NCI-H128 (cell line): ENCODE results near the gene GPR37L1.
"Not testable (repeated sequence)": the region's sequence is repeated elsewhere in the genome, so short reads cannot be mapped to it uniquely, and the experiment has no call there.

Source experiments
- DNase-seq: peaks from one replicate; lab custom pipeline; 2025; ENCODE audit not compliant: unreplicated experiment; lab: John Stamatoyannopoulos, UW

GPR37L1 gene

DNA sequence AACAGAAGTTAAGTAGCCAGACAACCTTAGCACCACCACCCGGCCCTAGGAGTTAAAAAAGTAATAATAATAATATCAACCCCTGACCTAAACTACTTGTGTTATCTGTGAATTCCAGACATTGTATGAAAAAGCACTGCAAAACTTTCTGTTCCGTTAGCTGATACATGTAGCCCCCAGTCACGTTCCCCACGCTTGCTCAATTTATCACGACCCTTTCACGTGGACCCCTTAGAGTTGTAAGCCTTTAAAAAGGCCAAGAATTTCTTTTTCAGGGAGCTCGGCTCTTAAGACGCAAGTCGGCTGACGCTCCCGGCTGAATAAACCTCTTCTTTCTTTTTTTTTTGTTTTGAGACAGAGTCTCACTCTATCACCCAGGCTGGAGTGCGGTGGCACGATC lies 44.3 kb downstream of the GPR37L1 start:
- DNase-seq: not testable (repeated sequence)

DNA sequence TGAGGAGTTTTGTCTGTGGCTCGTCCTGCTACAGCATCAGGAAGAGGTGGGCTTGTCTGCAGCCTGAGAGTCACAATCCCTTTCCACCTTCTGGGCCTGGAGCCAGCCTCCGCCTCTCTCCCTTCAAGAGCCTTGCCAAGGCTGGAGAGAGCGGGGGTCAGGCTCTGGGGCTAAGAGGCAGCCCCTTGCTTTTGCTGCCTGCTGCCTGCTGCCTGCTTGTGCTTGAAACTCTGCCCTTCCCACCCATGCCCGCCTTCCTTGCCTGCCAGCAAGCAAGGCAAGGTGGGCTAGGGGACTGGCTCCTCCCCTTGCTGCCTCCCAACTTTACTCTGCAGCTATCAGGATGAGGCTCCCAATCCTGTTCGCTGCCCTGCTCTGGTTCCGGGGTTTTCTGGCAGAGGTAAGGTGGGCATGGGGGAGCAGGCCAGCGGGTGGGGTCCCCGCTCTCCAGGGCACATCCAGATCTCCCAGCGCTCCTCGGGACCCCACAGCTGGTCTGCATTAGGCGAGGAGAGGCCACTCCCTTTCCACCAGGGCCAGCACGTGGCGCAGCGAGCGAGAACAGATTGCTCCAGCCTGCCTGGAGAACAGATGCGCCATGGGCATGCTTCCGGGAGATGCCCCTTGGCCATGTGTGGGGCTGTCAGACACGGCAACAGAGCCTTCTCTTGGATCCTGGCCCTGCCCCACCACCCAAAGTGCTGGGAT lies 45.1 kb downstream of the GPR37L1 start:
- DNase-seq: no peak

DNA sequence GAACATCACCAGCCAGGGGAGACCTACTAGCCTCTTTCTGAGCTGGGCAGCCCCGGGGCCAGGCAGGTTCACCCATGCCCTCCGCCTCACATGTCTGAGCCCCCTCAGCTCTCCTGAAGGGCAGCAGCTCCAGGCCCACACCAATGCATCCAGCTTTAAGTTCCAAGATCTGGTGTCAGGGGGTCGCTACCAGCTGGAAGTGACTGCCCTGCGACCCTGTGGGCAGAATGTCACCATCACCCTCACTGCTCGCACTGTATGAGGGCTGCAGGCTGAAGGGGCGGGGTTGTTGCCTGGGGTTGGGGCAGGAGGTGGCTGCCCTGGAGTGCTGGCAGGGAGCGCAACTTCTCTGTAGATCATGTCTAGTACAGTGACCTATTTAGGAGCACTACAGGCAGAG lies 46.1 kb downstream of the GPR37L1 start:
- no peak for DNase-seq

DNA sequence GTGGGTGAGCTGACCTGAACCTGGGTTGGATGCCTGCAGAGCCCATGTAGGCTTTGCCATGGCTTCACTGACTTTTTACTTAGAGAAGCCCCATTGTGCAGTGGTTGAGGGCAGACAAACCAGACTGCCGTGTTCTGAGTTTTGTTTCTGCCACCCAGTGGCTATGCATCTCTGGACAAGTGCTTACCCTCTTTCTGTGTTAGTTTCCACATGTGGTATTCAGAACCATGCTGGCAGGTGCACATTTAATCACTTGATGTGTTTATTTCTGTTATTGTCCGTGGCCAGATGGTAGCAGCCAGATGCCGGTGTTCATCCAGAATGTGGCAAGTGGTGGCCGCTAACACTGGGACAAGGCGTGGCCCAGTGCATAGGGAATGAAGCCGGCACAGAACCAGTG lies 48.0 kb downstream of the GPR37L1 start:
- DNase-seq: no peak

DNA sequence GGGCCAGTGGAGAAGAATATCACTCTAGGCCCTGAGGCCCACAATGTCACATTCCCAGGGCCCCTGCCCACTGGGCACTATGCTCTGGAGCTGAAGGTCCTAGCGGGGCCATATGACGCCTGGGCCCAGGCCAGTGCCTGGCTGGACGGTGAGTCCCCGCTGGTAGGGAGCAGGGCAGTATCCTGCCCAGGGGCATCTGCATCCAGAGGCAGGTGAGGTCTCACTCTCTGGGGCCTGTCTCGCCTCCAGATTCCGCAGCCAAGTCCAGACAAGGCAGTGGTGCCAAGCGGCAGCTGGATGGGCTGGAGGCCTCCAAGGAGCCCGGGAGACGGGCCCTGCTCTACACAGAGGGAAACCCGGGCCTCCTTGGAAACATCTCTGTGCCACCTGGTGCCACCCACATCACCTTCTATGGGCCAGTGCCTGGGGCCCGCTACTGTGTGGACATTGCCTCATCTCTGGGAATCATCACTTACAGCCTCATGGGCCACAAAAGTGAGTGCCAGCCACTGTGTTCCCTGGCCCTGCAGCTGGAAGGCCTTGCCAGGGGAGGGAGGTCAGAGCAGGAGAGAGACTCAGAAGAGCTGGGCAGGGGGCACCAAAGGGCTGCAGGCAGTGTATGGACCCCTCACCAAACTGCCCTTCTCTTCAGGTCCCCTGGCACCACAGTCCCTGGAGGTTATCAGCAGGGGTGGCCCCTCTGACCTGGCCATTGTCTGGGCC lies 48.7 kb downstream of the GPR37L1 start:
- DNase-seq: no peak

DNA sequence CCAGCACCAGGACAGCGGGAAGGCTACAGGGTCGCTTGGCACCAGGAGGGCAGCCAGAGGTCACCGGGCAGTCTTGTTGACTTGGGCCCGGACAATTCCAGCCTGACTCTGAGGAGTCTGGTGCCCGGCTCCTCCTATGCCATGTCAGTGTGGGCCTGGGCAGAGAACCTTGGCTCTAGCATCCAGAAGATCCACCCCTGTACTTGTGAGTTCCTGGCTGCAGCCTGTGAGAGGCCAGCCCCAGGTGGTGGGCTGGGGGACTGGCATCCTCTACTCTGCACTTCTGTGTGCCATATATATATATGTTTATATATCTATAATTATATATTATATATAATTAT lies 49.3 kb downstream of the GPR37L1 start:
- no peak for DNase-seq

DNA sequence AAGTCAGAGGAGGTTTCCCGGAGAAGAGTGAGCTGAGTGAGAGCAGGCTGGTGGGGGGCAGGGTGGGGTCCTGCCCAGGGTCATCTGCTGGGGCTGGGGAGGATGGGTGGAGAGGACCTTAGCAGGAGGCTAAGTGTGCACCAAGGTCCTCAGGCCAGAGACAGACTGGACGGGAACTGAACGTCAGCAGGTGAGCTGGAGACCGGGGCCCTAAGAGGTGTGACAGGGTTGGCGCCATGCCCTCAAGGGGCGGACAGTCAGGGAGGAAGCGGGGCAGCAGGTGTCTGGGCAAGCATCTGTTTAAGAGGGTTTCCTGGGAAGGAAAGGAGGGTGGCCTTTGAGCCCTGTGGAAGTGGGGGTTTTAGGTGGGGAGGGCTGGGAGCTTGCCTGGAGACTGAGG lies 51.3 kb downstream of the GPR37L1 start:
- no peak for DNase-seq

DNA sequence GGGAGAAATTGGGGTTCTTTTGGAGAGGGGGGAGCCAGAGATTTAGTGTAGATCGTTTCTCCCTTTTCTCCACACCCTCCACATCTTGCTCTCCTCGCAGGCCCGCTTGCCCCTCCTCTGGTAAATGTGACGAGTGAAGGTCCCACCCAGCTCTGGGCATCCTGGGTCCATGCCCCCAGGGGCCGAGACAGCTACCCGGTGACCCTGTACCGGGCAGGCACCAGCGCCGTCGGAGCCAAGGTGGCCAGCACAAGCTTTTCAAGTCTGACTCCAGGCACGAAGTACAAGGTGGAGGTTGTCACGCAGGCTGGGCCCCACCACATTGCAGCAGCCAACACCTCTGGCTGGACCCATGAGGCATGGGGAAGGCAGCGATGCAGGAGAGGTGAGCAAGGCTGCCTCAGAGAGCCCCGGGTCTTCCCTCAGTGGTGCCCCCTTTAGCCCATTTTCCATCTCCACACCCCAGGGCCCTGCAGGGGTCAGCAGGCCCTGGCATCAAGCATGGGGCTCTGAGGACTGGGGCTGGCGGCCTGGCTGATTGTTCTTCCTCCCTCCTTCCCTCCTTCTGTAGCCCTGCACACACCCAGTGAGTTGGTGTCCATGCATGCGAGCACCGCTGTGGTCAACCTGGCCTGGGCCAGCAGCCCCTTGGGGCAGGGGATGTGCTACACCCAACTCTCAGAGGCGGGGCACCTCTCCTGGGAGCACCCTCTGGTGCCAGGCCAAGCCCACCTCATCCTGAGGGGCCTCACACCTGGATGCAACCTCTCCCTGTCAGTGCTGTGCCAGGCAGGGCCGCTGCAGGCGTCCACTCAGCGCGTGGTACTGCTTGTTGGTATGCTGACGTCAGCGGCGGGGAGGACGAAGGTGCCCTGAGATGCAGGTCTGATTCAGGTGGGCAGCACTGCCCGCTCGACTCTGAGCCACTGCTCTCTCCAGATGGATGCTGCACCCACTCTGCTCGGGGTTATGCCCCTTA lies 54.5 kb downstream of the GPR37L1 start:
- DNase-seq: no peak

DNA sequence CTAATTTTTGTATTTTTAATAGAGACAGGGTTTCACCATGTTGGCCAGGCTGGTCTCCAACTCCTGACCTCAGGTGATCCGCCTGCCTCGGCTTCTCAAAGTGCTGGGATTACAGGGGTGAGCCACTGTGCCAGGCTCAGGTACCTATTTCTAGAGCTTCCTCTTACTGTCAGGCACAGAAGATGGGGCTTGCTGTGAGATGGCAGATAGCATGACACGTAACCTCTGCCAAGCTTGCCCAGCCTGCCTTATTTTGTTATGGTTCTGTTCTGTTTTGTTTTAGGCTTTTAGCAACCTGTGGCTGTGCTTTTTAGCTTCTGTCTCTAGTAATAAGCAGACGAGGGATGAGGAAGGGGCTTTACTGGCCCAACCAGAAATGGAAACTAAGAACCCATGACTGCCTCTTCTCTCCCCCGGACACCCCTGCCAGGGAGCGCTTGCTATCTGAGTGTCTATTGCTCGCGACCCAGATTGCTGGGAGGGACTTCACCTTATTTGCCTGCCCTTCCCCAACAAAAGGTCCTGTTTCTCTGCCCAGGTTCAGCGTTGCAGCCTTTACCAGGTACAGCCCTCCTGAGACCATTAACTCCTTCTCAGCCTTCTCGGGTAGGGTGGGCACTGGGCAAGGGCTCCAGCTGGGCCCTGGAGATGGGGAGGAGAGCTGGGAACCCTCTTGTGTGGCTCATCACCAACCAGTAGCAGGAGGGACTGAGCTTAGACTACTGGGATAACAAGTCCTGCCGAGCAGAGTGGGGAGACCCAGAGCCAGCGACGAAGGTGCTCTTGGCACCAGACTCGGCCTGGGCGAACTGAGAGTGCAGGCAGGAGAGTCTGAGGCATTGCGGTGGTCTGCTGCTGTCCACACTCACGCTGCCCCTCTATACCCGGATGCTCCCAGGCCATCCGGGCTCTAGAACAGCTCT lies 57.4 kb downstream of the GPR37L1 start:
- no peak for DNase-seq

DNA sequence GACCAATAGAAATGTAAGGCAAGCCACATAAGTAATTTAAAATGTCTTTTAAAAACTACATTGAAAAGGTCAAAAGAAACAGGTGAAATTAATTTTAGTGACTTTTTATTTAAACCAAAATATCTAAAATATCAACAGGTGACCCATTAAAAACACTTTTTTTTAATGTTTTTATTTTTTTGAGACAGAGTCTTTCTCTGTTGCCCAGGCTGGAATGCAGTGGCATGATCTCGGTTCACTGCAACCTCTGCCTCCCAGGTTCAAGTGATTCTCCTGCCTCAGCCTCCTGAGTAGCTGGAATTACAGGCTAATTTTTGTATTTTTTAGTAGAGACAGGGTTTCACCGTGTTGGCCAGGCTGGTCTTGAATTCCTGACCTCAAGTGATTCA lies 58.0 kb downstream of the GPR37L1 start:
- DNase-seq: not testable (repeated sequence)

DNA sequence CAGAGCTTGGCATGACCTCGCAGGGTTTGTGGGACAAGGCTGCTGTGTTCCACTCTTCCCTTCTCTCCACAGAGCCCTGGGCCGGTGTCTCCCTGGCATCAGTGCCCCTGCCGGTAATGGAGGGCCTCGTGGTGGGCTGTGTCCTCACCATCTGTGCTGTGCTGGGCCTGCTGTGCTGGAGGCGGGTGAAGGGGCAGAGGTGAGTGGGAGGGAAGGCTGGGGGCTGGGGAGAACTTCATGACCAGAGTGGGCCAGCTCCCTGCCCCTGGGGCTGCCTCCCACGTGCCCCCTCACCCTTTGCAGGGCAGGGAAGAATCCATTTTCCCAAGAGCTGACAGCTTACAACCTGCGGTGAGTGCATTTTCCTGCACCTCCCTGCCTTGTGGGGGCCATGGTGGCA lies 58.9 kb downstream of the GPR37L1 start:
- DNase-seq: no peak

DNA sequence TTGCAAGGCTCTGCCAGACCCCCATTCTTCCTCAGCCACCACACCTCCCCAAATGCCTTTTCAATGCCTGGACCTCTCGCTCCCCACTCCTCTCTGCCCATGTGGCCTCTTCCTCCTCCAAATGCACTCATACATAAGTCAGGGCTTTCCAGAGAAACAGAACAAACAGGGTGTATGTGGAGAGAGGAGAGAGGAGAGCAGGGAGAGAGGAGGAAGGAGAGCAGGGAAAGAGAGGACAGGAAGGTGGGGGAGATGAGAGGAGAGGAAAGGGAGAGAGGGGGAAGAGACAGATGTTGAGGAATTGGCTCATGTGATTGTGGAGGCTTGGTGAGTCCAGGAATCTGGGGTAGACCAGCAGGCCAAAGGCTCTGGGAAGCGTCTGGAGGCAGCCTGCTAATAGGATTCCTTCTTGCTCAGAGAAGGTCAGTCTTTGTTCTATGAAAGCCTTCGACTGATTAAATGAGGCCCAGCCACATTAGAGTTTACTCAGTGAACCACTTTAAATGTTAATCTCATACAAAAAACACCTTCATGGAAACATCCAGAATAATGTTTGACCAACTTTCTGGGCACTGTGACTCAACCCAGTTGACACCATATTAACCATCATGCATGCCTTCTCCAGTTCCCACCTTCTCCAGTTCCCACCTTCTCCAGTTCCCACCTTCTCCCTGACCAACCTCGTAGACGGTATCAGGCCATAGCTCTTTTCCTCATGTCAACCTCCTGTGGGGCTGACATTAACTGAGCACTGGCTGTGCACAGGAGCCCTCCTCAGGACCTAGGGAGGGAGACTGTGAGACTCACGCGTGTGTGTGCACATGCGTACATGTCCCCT lies 59.5 kb downstream of the GPR37L1 start:
- DNase-seq: no peak
